ENCODE data around the gene APOA1.

Gene APOA1

DNA sequence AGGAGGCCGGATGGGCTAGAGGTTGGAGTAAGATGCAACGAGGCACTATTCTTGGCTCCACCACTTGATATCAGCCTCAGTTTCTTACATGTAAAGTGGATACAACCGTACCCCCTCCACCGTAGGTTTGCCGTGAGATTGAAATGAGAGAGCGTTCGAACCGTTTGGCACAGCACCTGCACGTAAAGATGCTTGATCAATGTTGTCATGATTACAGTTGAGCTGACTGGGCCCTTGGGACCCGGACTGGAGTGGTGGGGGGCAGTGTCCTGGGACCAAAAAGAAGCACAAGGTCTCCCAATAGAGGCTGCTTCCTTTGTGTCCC is 4.0 kb downstream of the APOA1 start:
- no peak for DNase-seq

GRCh38 chr11:116832350-116833290 is 4.8 kb downstream of the APOA1 start:
- no peak for DNase-seq

- DNase-seq = no peak
Measured at GRCh38 chr11:116831790-116832349, 5.6 kb downstream of the APOA1 start.

- DNase-seq = no peak
Measured at GRCh38 chr11:116830184-116830912, 7.1 kb downstream of the APOA1 start.

DNA sequence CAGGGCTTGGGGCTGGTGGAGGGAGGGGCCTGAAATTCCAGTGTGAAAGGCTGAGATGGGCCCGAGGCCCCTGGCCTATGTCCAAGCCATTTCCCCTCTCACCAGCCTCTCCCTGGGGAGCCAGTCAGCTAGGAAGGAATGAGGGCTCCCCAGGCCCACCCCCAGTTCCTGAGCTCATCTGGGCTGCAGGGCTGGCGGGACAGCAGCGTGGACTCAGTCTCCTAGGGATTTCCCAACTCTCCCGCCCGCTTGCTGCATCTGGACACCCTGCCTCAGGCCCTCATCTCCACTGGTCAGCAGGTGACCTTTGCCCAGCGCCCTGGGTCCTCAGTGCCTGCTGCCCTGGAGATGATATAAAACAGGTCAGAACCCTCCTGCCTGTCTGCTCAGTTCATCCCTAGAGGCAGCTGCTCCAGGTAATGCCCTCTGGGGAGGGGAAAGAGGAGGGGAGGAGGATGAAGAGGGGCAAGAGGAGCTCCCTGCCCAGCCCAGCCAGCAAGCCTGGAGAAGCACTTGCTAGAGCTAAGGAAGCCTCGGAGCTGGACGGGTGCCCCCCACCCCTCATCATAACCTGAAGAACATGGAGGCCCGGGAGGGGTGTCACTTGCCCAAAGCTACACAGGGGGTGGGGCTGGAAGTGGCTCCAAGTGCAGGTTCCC is 7.8 kb downstream of the APOA1 start, which contains the start of gene APOC3:
TSS of gene APOC3 (plus strand) at position 383 of the 659 bp plus-strand sequence. CDS start 676 bp downstream, outside the sequence.
- DNase-seq = no peak

- no peak for DNase-seq
Measured at GRCh38 chr11:116828632-116829524, 8.5 kb downstream of the APOA1 start.

DNA sequence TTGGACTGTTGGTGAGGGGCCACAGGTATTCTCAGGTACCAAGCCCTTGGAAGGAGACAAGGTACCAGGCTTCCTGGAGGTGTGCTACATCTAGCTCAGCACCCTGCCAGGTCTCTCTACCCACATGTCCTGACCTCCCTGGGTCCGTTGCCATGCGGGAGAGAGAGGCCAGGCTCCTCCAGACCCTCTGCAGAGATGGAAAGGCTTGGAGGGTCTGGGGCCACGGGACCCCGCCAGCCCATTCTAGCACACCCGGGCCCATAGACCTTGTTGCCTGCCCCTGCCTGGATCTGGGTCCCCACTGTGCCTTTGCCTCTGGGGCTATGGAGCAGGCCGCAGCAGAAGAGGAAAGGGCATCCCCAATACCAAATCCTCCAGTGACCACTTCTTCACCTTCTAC is 10.0 kb downstream of the APOA1 start:
- no peak for DNase-seq

- DNase-seq = no peak
Measured at GRCh38 chr11:116826751-116827431, 10.5 kb downstream of the APOA1 start.

DNA sequence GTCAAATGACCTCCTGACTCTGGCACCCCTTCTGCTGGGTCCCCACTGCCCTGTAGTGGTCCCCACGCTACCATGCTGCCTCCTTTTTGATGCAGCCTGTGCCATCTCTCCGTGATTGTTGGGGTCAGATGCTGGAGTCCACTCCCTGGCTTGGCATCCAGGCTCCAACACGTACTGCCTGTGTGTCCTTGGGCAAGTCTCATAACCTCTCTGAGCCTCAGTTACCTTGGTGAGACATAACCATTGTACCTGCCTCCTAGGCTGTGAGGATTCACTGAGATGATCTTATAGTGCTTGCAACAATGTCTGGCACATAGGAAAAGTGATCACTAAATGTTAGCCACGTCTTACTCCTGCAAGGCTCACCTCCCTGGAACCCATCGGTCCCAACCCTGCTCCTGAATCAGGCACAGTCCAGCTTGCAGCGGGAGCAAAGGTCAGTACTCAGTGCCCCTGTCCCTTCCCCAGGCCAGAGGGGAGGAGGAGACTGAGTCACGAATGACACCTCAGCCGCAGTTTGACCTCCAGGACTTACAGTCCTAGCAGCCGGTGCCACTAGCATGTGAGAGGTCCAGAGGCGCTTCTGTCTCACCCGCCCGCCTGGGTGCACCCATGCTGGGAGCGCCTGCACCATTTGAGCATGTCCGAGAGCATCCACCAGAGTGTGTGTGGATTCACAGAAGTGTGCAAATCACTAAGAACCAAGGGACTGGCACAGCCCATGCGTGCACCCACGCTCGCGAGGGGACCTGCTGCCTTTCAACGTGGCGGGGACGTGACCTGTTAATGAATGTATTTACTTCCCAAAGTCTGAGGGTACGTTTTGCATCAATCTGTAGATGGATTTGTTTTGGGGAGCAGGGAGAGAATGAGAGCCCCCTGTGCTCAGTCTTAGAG is 11.3 kb downstream of the APOA1 start:
- DNase-seq = no peak

DNA sequence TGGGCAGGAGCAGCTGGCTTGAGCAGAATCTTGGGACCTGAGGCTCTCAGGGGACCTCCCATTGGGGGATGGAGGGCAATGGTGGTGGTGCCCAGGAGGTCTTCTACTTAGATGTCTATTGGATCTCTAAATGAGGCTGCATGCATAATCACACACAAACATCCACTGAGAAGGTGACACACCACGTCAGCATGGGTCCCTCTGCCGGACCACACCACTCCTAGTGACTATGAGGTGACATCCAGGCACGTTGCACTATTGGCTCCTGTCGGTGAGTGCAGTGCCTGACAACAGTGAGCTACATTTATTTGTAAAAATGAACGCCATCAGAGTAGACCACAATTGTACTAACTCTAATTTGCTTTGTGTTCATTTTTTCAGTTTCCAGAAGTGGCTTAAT is 12.0 kb downstream of the APOA1 start:
- DNase-seq = no peak

DNA sequence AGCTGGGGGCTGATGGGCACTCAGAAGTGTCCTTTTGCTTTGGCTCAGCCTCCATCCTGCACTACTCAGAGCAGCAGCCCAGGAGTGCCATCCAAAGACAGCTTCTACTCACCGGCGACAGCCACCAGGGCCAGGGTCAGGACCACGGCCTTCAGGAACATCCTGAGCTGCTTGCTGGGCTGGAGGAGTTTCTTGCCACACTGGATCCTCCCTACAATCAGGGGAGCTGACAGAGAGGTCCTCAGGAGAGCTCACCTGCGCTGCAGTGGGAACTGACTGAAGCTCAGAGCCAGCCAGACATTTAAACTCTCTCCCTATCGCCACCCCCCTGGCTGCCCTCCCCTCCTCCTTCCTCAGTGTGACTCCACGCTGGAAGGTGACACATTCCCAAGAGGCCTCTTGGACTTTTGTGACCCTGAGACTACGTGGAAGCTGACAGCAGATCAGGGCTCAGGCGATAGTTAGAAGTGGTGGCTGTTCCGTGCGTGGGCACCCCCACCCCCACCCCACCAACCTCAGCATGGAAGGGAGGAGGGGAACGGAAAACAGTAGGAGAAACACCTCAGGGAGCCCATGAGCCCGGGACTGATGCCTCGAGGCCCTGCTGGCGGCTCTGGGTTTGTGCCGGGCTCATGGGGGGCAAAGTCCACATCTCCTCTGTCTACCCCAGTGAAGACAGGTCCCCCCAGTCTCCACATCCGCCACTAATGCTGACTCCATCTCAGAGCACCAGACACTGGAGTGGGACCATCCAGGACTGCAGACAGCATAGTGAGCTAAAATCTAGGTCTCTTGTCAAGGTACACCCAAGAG is 14.2 kb downstream of the APOA1 start, which contains the start of gene APOA4:
TSS of gene APOA4 (minus strand) at position 274 of the 813 bp plus-strand sequence. CDS start at position 161, 113 bp downstream.
- no peak for DNase-seq

DNA sequence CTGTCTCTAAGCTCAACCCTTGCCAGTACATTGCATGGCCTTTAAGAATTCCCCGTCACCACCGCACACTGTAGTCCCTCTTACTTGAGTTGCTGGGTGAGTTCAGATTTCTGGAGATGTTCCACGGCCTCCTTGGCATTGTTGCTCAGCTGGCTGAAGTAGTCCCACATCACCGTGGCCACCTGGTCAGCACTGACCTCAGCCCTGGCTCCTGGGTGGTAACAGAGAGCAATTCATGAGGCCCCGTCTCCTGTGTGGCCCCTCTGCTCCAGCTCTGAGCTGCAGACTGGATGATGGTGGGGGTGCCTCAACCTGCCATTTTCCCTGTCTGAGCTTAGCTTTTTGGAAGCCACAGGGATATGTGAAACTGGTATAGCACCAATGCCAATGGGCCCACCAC is 14.8 kb downstream of the APOA1 start:
- no peak for DNase-seq

- no peak for DNase-seq
Measured at GRCh38 chr11:116821050-116821918, 16.1 kb downstream of the APOA1 start.

DNA sequence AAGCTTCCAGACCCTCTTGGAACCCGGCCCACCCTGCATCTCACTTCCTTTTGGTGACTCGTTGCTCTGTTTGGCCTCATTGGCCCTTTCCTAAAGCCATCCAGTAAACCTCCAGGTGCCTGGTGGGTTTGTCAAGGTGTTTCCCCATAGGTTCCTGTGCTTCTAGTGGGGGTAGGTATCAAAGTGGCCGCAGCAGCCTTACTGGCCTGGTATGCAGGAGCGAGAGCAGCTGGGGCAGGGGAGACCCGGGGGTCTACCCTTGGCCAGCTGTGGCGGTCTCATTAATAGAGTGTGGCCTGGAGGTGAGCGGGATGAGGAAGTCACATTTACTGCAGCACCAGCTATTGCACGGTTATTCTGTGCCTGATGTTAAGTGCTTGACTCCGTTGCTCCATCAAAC is 18.4 kb downstream of the APOA1 start:
- no peak for DNase-seq

- DNase-seq = no peak
Measured at GRCh38 chr11:116814502-116814901, 22.9 kb downstream of the APOA1 start.

- DNase-seq = no peak
Measured at GRCh38 chr11:116813781-116814471, 23.5 kb downstream of the APOA1 start.

DNA sequence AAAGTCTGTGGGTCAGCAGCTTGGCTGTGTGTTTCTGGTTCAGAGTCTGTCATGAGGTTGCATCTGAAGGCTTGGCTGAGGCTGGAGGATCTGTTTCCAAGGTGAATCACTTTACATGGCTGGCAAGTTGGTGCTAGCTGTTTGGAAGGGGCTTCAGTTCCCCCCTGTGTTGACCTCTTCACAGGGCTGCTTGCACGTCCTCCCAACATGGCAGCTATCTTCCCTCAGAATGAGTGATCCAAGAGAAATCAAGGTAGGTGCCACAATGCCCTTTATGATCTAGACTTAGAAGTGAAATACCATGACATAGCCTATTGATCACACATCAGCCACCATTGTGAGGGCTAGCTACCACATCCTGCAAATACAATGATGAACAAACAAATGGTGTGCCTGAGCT is 24.3 kb downstream of the APOA1 start:
- no peak for DNase-seq

GRCh38 chr11:116812109-116812508 is 25.3 kb downstream of the APOA1 start:
- DNase-seq = no peak

Data from NCI-H82 (cell line).